IPS-15b (cell line): Measurements from ENCODE around the gene PTPRT.

Experiments
- H3K27me3 ChIP-seq: one replicate; pipeline ENCODE4 v1.6.1; 2013; ENCODE audit warnings: low read length; ENCODE audit not compliant: control insufficient read depth, insufficient read depth
- H3K36me3 ChIP-seq: one replicate; pipeline ENCODE4 v1.6.1; 2013; ENCODE audit warnings: low read length; ENCODE audit not compliant: control insufficient read depth, insufficient read depth
- H3K4me1 ChIP-seq: one replicate; pipeline ENCODE4 v1.6.1; 2013; ENCODE audit warnings: mild to moderate bottlenecking, low read length; ENCODE audit not compliant: control insufficient read depth, insufficient read depth
- H3K4me3 ChIP-seq: one replicate; pipeline ENCODE4 v1.5.1; 2013; ENCODE audit warnings: low read depth, low read length
- H3K9ac ChIP-seq: one replicate; pipeline ENCODE4 v1.6.1; 2013; ENCODE audit warnings: low read depth, mild to moderate bottlenecking, low read length
- H3K9me3 ChIP-seq: one replicate; pipeline ENCODE4 v1.6.1; 2013; ENCODE audit warnings: mild to moderate bottlenecking, low read length; ENCODE audit not compliant: control insufficient read depth, insufficient read depth

The PTPRT gene

DNA sequence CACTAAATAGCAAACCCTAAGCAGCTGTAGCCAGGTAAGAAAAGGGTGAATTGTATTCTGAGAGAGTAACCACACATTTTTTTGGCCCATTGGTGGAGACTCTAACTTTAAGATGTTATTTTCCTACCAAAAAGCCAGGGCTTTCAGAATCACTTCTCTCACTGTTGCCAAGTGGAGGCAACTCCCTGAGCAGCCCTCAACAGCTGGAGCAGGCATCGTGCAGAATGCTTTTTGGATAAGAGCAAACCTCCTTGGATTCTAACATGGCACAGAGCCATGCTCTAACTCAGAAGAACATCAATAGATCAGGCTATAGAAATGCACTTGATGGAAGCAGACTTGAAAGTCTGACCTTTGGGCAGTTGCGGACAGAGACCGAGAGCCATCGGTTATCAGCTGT is 849.3 kb downstream of the PTPRT start:
- no peaks in the 10 kb centered on the region for H3K9me3 ChIP-seq

DNA sequence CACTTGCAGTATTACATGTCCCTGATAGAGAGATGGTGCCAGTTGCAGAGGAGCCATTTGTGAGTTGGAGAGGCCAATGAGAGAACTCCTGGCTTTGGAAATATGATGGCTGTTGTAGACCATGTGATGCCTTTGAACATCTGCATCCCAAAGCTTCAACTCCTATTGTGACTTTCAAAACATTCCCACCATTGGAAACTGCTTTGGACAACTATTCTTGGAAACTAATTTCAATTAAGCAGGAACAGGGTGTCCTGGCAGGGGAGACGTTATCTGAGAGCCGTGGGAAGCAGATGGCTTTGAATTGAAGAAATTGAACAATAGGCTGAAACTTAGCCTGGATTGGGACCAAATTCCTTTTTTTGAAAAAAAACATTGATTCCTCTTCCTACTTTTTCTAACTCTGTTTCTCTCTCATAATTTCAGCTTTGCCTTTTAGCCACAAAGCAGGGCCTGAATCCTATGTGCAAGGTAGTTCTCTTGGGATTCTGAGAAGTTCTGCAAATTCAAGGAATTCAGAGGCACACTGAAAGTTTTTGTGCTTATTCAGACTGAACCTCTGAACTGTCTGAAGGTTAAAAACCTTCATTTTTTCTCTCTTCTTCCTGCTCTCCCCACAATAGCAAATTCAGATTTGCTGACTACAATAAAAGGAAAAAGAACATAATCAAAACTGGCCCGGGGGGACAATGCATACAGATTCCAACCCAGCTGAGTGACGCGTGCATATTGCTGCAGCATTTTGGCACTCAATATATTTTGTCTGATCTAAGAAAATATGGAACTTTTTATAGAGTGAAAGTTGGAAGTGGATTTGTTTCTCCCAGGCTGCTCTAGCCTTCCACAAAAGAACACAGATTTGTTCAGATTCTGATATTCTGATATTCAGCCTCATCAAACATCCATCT is 851.2 kb downstream of the PTPRT start:
- Histone ChIP-seq H3K9ac (no peak overlapping the region), H3K9me3 (no peaks in the 10 kb centered on the region), H3K4me1 (no peaks in the 10 kb centered on the region), H3K27me3 (no peaks in the 10 kb centered on the region), H3K4me3 (no peak overlapping the region), H3K36me3 (no peaks in the 10 kb centered on the region)

More for the DNA sequence above, 849.3 kb downstream of the PTPRT start:
- H3K27me3 ChIP-seq, result no peaks in the 10 kb centered on the region
- no peak overlapping the region for H3K4me3 ChIP-seq
- no peak overlapping the region for H3K9ac ChIP-seq
- H3K36me3 ChIP-seq, result no peaks in the 10 kb centered on the region
- no peaks in the 10 kb centered on the region for H3K4me1 ChIP-seq

DNA sequence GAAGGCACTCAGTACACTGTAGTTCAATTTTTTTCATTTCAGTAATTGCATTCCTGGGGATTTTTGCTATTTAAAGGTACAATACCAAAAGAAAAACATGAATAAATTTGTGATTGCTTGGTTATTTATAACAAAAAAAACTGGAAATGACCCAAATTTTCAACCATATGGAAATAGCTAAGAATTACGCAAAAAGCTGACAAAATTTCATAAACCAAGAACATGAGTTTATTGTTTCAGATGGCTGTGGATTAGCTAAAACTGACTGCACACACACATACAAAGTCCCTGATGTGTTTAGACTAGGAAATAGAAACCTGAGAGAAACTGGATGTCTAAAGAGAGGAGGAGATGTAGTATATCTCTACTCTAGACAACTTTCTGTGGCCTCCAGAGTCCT is 853.1 kb downstream of the PTPRT start:
- Histone ChIP-seq H3K36me3 (no peaks in the 10 kb centered on the region), H3K9ac (no peak overlapping the region), H3K4me3 (no peak overlapping the region), H3K9me3 (no peaks in the 10 kb centered on the region), H3K27me3 (no peaks in the 10 kb centered on the region), H3K4me1 (no peaks in the 10 kb centered on the region)

DNA sequence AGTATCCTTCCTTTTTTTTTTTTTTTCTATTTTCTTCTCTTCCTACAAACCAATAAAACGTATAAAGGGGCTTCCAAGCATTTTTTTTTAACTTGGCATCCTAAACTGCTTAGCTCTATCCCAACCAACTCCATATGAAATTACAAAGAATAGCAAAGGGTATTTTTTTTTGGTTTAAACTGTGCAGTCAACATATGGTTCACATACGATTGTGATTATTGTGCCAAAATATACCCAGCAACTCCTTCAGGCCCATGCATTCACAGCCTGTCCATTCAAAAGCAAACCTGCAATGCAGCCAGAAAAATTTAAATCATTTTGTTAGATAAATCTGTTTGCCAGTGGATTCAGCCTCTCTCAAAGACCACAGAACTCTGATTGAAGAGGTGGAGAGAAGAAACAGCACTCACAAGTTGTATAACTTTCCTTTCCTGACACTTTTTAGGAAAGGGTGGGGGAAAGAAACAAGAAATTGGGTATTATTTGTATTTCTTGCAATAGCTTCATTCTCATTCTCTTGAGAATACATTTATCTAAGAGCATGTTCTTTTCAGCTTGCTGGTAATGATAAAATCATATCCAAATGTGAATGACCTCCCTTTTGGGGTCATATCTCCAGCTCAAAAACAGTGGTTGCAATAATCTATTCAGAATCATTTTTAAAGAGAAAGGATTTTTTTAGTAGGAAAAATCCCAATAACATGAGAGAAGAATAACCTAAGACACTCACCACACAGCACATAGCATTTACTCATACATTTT is 870.3 kb downstream of the PTPRT start:
- H3K4me1 ChIP-seq, result peaks cover 4% of the 10 kb centered on the region
- no peaks in the 10 kb centered on the region for H3K27me3 ChIP-seq
- H3K4me3 ChIP-seq, result no peak overlapping the region
- no peaks in the 10 kb centered on the region for H3K9me3 ChIP-seq
- no peak overlapping the region for H3K9ac ChIP-seq
- H3K36me3 ChIP-seq, result no peaks in the 10 kb centered on the region

DNA sequence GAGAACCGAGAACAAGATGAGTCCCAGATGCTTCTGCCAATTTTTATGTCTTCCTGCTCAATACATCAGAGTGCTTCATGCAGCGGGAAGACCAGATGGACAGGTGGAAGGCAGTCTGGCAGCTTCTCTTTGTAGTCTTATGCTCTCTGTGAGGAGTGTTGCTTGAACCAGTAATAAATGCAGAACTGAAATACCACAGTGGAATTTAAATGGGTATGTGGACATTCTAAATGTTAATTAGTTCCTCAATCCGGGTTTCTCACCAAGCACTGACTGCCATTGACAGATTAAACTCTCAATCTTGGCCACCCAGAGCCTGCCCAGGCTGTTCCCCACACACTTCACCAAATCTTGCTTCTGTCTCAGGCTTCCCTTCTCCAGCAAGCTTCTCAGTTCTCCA is 876.0 kb downstream of the PTPRT start:
- no peaks in the 10 kb centered on the region for H3K36me3 ChIP-seq
- no peak overlapping the region for H3K4me3 ChIP-seq
- no peaks in the 10 kb centered on the region for H3K9me3 ChIP-seq
- H3K4me1 ChIP-seq, result peaks cover 4% of the 10 kb centered on the region
- H3K27me3 ChIP-seq, result no peaks in the 10 kb centered on the region
- no peak overlapping the region for H3K9ac ChIP-seq

DNA sequence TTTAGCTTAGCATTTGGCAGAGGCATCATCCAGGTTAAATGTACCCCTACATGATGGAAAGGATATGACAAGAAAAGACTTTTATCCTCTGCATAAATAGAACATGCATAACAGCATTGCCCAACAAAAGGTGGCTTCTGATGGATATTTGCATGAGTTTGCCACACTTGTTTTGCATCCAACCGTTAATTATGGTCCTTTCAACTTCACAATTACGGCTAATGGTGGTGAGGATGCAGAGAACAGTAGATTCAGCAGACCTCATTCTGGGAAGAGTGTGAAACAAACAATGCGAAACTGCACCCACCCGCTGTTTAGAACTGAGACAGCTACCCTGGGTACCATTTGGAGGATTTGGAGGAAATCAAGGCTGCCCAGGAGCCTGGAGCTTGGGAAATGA is 880.7 kb downstream of the PTPRT start:
- Histone ChIP-seq H3K4me3 (no peak overlapping the region), H3K4me1 (no peaks in the 10 kb centered on the region), H3K36me3 (no peaks in the 10 kb centered on the region), H3K27me3 (no peaks in the 10 kb centered on the region), H3K9me3 (no peaks in the 10 kb centered on the region), H3K9ac (no peak overlapping the region)

DNA sequence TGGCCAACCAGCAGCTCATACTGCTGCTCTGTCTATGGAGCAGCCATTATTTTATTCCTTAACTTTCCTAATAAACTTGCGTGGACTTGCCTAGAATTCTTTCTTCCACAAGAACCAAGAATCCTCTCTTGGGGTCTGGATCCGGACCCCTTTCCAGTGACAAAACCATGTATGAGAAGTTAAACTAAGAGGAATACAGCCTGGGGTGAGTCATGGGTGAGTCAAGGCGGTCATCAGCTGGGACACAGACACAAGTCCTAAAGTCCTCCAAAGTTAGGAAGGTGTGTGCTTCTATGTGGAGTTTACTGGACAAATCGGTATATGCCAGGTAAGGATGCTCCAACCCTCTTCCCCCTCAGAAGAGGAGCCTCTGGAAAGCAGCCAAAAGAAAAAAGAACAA is 881.5 kb downstream of the PTPRT start:
- Histone ChIP-seq H3K9ac (no peak overlapping the region), H3K9me3 (no peaks in the 10 kb centered on the region), H3K4me3 (no peak overlapping the region), H3K36me3 (no peaks in the 10 kb centered on the region), H3K4me1 (no peaks in the 10 kb centered on the region), H3K27me3 (no peaks in the 10 kb centered on the region)

DNA sequence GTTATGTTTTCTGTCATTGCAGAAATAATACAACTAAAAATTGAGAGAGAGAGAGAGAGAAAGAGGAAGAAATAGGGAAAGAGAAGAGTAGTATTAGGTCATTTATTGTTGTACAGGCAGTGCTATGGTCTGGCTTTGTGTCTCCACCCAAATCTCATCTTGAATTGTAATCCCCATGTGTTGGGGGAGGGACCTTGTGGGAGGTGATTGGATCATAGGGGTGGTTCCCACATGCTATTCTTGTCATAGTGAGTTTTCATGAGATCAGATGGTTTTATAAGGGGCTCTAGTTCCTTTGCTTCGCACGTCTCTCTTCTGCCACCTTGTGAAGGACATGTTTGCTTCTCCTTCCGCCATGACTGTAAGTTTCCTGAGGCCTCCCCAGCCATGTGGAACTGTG is 894.1 kb downstream of the PTPRT start:
- Histone ChIP-seq H3K4me1 (no peaks in the 10 kb centered on the region), H3K9me3 (no peaks in the 10 kb centered on the region), H3K9ac (no peak overlapping the region), H3K4me3 (no peak overlapping the region), H3K27me3 (no peaks in the 10 kb centered on the region), H3K36me3 (no peaks in the 10 kb centered on the region)

DNA sequence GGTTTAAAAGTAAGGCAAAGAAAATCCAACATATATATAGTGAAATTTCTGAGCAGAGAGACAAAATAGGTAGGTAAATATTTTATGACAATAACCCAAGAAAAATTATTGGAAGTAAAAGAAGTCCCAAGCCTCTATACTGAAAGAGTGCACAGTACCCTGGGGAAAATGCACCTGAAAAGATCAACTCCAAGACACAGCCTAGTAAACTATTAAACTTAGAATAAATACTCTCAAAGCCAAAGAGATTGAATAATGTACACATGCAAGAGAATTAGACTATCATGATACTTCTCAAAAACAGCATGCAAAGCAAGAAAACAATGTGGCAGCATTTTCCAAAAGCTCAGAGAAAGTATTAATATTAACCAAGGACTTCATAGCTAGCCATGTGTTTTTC is 894.7 kb downstream of the PTPRT start:
- no peaks in the 10 kb centered on the region for H3K27me3 ChIP-seq
- no peaks in the 10 kb centered on the region for H3K9me3 ChIP-seq
- H3K4me1 ChIP-seq, result no peaks in the 10 kb centered on the region
- H3K4me3 ChIP-seq, result no peak overlapping the region
- no peak overlapping the region for H3K9ac ChIP-seq
- no peaks in the 10 kb centered on the region for H3K36me3 ChIP-seq

DNA sequence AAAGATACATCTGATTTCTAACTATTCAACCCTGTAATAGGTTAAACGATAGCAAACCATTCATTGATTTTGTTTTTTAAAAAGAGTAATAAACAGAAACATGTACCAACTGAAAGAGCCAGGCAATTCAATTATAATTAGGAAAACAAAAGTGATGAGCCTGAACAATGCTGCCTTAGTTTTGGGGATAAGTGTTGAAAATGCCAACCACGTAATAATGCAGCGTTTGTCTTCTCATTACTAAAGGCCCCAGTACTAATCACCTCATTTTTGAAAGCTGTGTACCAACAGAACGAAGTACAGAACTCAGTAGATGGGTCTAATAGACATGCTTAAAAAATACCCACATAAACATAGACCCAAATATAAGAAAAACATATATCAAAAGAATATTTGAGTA is 907.9 kb downstream of the PTPRT start:
- Histone ChIP-seq H3K9ac (no peak overlapping the region), H3K4me3 (no peak overlapping the region), H3K36me3 (no peaks in the 10 kb centered on the region), H3K9me3 (no peaks in the 10 kb centered on the region), H3K27me3 (no peaks in the 10 kb centered on the region), H3K4me1 (no peaks in the 10 kb centered on the region)

DNA sequence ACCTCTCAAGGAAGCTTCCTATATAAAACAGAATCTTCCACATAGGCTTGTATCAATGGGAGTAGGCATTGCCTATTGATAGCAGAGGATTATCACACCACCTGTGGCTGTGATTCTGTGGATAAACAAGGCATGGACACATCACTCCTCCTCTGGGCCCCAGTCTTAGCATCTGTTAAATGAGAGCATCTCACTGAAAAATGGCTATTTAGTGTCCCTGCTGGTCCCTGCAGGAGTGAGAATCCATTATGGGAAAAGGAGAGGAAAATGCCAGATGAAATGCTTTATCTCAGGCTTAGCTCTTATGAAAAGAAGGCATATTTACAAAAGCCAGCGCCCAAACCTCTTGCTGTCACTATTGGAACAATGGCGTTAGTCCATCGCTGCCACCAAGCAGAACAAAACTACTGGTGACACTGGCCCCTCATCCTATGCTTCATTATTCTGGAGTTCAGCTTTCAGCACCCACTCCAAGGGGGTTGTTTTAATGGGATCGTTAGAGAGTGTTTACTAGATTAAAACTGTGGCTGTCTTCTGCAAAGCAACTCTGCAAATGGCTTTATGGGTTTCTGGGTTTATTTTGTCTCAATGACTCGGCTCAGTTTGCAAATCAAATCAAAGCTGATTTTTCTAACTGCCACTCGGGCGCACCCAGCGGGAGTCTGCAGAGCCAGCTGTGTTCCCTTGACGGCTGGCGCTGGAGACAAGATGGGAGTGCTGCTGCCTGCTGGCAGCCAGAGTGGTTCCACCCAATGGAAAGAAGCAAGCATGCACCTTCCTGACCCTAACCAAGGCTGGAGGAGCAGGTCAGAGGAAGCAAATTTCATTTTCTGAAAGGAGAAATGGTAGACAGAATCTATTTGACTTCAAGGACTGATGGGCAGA is 912.7 kb downstream of the PTPRT start:
- Histone ChIP-seq H3K4me3 (no peak overlapping the region), H3K9ac (no peak overlapping the region), H3K27me3 (no peaks in the 10 kb centered on the region), H3K4me1 (no peaks in the 10 kb centered on the region), H3K36me3 (no peaks in the 10 kb centered on the region), H3K9me3 (no peaks in the 10 kb centered on the region)
